ACC112 (cell line): ENCODE data around the gene AMTN.
A peak's percentile ranks its signal among the peaks of the same experiment; 100 is the strongest.

ENCODE experiments used
- H2AFZ ChIP-seq: fragments of 200-600 bp; sonication (generic); one replicate; pipeline ENCODE4 v1.6.0; 2017; ENCODE audit warnings: antibody characterized with exemption, low read length; ENCODE audit not compliant: unreplicated experiment
- H3K27ac ChIP-seq: fragments of 200-600 bp; sonication (generic); 2 replicates; pipeline ENCODE4 v1.5.1; 2014; ENCODE audit warnings: low read depth, mild to moderate bottlenecking, antibody characterized with exemption, low read length, moderate library complexity
- H3K27me3 ChIP-seq: fragments of 200-600 bp; sonication (generic); 2 replicates; pipeline ENCODE4 v1.6.1; 2014; ENCODE audit warnings: mild to moderate bottlenecking, antibody characterized with exemption, low read length, moderate library complexity, mixed read lengths; ENCODE audit not compliant: insufficient read depth
- H3K36me3 ChIP-seq: fragments of 200-600 bp; sonication (generic); 2 replicates; pipeline ENCODE4 v1.6.1; 2016; ENCODE audit warnings: mild to moderate bottlenecking, antibody characterized with exemption, low read length, moderate library complexity, mixed read lengths; ENCODE audit not compliant: insufficient read depth
- H3K4me1 ChIP-seq: fragments of 200-600 bp; sonication (generic); one replicate; pipeline ENCODE4 v1.6.1; 2016; ENCODE audit warnings: low read length, mixed read lengths; ENCODE audit not compliant: insufficient read depth, unreplicated experiment, control insufficient read depth
- H3K4me3 ChIP-seq: fragments of 200-600 bp; sonication (generic); 2 replicates; pipeline ENCODE4 v1.5.1; 2014; ENCODE audit warnings: mild to moderate bottlenecking, low read depth, low read length
- H3K79me2 ChIP-seq: fragments of 200-600 bp; sonication (generic); one replicate; pipeline ENCODE4 v1.6.0; 2016; ENCODE audit warnings: low read length; ENCODE audit not compliant: control insufficient read depth, unreplicated experiment, insufficient read depth

Gene AMTN

GRCh38 chr4:70559211-70559830 is 41.0 kb downstream of the AMTN start:
- Histone ChIP-seq H2AFZ (peak overlapping the region; percentile 86), H3K36me3 (no peaks in the 10 kb centered on the region), H3K4me3 (peak overlapping the region; percentile 28; the same call in 1 of the 2 replicates), H3K27me3 (no peaks in the 10 kb centered on the region), H3K79me2 (no peaks in the 10 kb centered on the region), H3K27ac (no peak overlapping the region), H3K4me1 (peaks cover 13% of the 10 kb centered on the region)

GRCh38 chr4:70559924-70560323 is 41.6 kb downstream of the AMTN start:
- H3K4me1 ChIP-seq = peaks cover 13% of the 10 kb centered on the region
- H3K27me3 ChIP-seq = no peaks in the 10 kb centered on the region
- H3K36me3 ChIP-seq = no peaks in the 10 kb centered on the region
- peak overlapping the region; percentile 86 for H2AFZ ChIP-seq
- no peak overlapping the region for H3K4me3 ChIP-seq
- H3K27ac ChIP-seq = no peak overlapping the region
- no peaks in the 10 kb centered on the region for H3K79me2 ChIP-seq

- Histone ChIP-seq H3K79me2 (no peaks in the 10 kb centered on the region), H3K4me3 (no peak overlapping the region), H3K36me3 (no peaks in the 10 kb centered on the region), H3K27ac (no peak overlapping the region), H3K4me1 (peaks cover under 1% of the 10 kb centered on the region), H2AFZ (no peak overlapping the region), H3K27me3 (no peaks in the 10 kb centered on the region)
Measured at GRCh38 chr4:70564033-70564432, 45.7 kb downstream of the AMTN start.

GRCh38 chr4:70570796-70571195 is 52.4 kb downstream of the AMTN start:
- Histone ChIP-seq H3K27me3 (peaks cover 10% of the 10 kb centered on the region; the same call in 1 of the 2 replicates), H3K27ac (no peak overlapping the region), H3K4me1 (no peaks in the 10 kb centered on the region), H3K4me3 (no peak overlapping the region), H3K79me2 (no peaks in the 10 kb centered on the region), H3K36me3 (no peaks in the 10 kb centered on the region), H2AFZ (no peak overlapping the region)

- Histone ChIP-seq H2AFZ (no peak overlapping the region), H3K27ac (no peak overlapping the region), H3K27me3 (peaks cover 10% of the 10 kb centered on the region; the same call in 1 of the 2 replicates)
Measured at GRCh38 chr4:70571772-70572171, 53.4 kb downstream of the AMTN start.

GRCh38 chr4:70575964-70576363 is 57.6 kb downstream of the AMTN start:
- H3K27me3 ChIP-seq = no peaks in the 10 kb centered on the region; the same call in 1 of the 2 replicates
- no peaks in the 10 kb centered on the region for H3K79me2 ChIP-seq
- no peaks in the 10 kb centered on the region for H3K4me1 ChIP-seq
- no peaks in the 10 kb centered on the region for H3K36me3 ChIP-seq
- H3K4me3 ChIP-seq = no peak overlapping the region
- H2AFZ ChIP-seq = no peak overlapping the region
- H3K27ac ChIP-seq = no peak overlapping the region

More at GRCh38 chr4:70571772-70572171, 53.4 kb downstream of the AMTN start:
- Histone ChIP-seq H3K4me3 (no peak overlapping the region), H3K79me2 (no peaks in the 10 kb centered on the region), H3K36me3 (no peaks in the 10 kb centered on the region), H3K4me1 (no peaks in the 10 kb centered on the region)

GRCh38 chr4:70577220-70577927 is 59.0 kb downstream of the AMTN start:
- H3K36me3 ChIP-seq = no peaks in the 10 kb centered on the region
- H3K27me3 ChIP-seq = no peaks in the 10 kb centered on the region; the same call in 1 of the 2 replicates
- H3K79me2 ChIP-seq = no peaks in the 10 kb centered on the region
- H3K4me1 ChIP-seq = no peaks in the 10 kb centered on the region
- no peak overlapping the region for H3K4me3 ChIP-seq
- H3K27ac ChIP-seq = no peak overlapping the region
- no peak overlapping the region for H2AFZ ChIP-seq

GRCh38 chr4:70581980-70582379 is 63.6 kb downstream of the AMTN start:
- no peak overlapping the region for H3K27ac ChIP-seq
- no peak overlapping the region for H3K4me3 ChIP-seq
- H2AFZ ChIP-seq = no peak overlapping the region
- H3K36me3 ChIP-seq = no peaks in the 10 kb centered on the region
- no peaks in the 10 kb centered on the region; the same call in 1 of the 2 replicates for H3K27me3 ChIP-seq
- no peaks in the 10 kb centered on the region for H3K4me1 ChIP-seq
- H3K79me2 ChIP-seq = no peaks in the 10 kb centered on the region
